Left hindlimb (tissue), 1 donor: ENCODE results near the gene PCSK6.
"Not testable (repeated sequence)": the region's sequence is repeated elsewhere in the genome, so short reads cannot be mapped to it uniquely, and the experiment has no call there.

ENCODE experiments used
- DNase-seq: peaks from one replicate; pipeline ENCODE4 v3.0.0-alpha.2; 2018

PCSK6 gene

DNA sequence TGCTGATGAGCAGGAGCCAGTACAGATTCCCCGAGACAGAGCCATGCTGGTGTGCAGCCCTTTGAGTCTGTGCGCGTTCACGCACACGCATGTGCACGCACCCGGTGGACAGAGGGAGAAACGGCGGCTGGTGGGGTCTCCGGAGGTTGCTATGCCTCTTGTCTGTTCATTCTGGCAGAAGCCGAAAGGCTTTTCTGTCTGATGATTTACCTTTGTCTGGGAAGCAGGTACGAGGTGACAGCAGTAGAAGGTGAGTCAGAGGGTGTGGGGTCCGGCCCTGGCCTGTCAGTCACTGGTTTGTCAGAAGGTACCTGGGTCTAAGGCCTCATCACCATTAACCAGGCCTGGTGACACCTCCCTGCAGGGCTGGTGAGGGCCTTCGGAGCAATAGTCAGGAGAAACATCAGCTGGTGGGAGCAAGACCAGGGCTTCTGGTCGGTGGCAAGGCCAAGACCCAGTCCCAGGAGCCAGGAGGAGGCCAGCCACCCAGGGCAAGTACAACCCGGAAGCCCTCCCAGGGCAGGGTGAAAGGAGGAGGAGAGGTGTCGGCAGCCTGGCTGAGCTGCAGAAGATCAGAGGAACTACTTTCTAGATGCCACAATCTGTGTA is 7.5 kb downstream of the PCSK6 start:
- DNase-seq = no peak

DNA sequence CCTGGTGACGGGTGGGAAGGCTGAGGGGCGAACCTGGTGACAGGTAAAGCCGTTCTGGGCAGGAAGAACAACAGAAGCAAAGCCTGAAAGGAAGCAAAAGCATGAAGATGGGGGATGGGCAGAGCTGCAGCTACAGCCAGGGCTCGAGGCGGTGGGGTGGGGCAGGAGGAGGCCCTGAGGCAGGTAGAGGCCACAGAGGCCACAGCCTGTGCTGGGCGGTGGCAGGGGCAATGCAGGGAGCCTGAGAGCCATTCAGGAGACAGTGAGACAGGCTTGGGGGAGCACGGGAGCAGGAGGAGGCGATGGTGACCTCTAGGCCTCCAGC is 8.2 kb downstream of the PCSK6 start:
- no peak for DNase-seq

DNA sequence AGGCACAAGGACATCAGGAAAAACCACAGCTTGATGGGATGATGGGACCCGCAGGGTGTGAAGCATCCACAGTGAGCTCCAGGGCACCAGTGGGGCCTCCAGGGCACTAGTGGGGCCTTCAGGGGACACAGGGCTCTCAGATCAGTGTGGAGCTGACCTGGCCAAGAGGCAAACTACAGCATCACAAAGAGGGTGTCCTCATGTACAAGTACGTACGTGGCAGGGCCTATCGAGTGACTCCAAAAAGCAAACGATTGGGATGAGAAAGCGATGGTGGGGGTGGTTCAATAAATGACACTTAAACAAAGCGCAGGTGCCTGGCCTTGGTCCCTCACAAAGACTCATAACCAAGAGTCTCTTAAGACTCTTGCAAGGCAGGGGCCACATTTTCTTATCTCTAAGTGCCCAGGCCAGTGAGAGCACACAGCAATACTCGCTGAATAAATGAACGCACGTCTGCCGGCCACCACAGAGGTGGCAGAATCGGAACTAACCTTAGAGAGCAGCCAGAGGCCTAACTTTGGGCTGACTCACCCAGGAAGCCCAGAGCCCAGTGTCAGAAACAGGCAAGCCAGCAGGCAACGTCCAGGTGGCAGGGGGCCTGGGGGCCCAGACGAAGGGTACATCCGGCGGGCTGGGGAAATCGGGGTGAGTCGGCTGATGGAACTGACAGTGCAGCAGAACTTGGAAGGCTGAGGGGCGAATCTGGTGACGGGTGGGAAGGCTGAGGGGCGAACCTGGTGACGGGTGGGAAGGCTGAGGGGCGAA is 8.7 kb downstream of the PCSK6 start:
- no peak for DNase-seq

DNA sequence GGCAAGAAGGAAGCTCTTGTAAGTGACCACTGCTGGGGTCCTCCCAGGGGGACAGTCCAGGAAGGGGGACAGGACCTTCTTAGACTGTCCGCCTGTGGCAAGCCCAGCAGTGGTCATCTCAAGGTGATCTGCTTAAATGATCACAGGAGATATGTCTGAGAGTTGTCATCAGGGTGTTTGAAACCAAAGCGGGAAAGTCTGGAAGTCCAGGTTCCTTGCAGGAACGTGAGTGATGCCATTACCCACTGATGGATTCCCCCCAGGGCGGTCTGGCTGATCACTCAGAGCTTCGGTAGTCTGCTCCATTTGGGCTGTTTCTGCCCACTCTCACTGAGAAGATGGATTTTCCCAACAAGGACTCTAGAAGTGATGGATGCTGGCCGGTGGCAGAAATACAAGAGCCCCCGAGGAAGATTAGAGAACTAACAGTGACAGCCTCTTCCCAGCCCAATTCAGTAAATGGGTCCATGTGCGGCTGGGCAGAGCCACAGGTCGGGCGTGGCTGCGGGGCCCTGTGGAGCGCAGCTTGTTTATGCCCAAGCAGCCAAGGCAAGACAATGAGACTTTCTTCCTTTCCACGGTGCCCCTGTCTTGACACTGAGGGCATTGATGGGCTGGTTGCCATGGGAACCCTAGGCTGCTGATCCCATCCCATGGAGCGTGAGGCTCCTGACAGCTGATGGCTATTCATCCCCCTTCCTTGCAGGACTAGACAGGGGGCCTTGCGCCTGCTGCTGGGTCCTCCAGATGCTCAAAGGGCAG is 9.5 kb downstream of the PCSK6 start:
- DNase-seq = no peak

DNA sequence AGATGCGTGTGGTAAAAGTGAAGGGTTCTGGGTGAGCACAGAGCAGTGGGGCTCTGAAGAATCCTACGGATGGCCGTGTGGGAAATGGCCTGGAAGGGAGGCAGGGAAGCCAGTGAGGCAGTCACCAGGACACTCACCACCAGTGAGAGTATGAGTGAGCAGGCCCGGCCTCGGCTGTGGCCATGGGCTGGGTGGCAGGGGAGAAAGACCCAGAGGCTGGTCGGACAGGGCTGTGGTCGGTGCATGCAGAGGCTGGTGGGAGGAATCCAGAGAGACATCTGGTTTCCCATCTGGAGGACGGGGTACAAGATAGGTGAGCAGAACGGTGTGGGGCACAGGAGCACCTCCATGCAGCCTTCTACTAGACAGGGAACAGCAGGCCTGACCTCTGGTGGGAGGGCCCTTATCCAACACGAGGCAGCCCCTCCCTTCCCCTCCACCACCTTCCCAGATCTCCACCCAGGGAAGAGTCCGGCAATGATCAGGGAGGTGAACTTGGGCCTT is 10.1 kb downstream of the PCSK6 start:
- DNase-seq = no peak

DNA sequence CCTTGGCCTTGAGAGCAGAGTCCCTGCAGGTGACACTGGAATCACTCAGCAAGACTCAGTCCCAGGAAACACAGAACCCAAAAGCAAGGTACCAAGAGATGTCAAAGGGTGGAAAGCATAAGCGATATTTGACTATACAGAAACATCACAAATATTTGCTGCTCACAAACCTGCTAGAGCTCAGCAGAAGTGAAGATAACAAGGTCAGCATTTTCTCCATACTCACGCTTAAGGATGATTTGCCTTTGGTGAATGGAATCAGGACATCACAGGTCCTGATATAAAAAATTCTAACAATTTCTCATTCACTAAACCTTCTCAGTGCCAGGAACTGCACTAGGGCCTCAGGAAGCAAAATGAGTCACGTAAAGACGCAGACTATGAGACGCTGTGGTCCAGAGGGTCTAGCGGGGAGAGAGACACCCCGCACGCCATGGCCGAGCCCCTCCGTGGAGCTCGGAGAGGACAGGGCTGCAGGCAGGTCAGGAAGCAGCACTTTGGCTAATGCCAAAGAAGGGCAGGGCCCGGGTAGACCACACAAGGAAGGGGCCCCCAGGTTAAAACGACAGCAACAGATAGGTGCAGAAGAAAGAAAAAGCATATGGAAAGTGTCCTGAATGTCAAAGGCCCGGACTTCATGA is 10.7 kb downstream of the PCSK6 start:
- DNase-seq = no peak

DNA sequence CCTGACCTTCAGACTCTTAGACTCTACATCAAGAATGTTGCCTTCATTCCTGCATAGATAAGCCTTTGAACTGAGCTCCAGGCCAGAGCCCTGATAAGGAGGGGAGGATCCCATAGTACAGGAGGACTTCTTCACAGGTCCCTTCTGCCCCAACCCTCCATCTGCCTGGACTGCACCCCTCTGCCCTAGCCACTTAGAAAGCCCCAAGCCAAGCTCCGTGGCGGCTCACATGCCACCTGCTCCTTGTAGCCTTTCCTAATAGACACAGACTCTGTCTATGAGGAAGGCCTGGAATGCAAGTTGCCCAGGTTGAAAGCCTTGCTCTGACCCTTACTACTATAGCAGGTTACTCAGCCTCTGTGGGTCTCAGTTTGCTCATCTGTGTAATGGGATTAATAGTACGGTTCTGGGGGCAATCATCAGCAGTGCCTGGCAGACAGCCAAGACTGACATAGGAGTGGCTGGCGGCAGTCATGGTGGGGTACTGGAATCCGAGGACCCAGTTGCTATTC is 11.6 kb downstream of the PCSK6 start:
- no peak for DNase-seq

DNA sequence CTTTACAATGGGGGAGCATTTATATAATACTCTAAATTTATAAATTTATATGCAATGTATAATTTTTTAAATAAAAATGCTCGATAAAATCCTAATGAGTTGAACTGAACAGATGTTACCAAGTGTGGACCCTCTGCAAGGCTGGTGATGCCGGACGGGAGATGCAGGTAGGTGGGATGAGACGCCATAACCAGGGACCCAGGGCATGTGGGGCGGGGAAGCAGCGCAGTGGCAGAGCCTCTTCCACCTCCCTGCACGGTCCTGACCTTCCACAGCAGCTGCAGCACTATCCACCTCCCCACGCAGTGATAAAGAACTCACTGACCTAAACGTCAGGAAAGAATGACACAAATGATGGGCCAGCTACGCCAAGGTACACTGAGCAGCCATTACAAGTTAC is 12.8 kb downstream of the PCSK6 start:
- DNase-seq = no peak

DNA sequence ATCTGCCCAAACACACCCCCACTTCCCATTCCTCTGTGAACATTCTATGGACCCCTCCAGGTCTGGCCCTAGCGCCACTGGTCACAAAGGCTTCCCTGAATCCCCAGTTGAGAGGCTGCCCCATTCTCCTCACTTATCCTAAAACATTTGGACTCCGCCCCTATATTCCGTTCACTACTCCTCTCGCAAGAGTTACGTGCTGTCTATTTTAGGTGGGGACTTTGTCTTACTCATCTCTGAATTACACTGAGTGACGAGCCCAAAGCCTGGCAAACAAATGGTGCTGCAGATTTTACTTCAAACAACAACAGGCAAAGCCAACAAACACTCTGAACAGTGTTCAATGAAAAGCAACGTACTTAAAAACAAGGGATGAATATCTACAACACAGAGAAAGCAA is 14.5 kb downstream of the PCSK6 start:
- no peak for DNase-seq

DNA sequence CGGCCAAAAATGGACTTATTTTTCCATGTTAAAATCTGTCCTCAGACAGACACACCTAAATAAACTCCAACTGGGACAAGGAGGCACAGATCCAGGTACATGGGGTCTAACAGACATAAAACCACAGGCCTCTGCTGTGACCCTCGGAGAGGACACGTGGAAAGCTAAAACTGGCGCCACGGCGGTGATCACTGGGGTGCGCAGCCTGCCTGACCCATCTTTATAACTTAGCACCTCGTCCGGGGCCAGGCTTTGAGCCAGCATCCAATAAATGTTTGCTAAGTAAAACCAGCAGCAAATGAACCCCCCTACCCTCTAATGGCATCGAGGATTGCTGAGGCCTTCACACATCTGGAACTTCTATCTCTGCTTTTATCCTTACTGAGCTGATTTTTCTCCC is 15.3 kb downstream of the PCSK6 start:
- no peak for DNase-seq

DNA sequence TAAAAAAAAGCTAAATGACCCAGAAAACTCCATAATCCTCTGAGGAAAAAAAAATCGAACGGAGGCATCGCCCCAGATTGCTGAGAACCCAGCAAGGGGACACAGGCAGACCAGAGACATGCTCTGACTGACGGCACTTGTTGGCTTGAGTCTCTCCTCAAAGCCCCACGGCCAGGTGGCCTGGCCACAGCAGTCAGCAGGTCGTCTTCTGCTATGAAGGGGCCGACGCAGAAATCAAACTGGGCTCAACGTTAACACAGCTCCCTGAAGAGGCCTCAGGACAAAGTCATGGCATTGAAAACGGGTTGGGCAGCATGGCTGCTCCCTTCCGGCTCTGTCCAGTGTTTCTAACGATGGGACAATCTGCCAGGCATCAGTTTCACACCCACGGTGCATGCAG is 17.5 kb downstream of the PCSK6 start:
- no peak for DNase-seq

DNA sequence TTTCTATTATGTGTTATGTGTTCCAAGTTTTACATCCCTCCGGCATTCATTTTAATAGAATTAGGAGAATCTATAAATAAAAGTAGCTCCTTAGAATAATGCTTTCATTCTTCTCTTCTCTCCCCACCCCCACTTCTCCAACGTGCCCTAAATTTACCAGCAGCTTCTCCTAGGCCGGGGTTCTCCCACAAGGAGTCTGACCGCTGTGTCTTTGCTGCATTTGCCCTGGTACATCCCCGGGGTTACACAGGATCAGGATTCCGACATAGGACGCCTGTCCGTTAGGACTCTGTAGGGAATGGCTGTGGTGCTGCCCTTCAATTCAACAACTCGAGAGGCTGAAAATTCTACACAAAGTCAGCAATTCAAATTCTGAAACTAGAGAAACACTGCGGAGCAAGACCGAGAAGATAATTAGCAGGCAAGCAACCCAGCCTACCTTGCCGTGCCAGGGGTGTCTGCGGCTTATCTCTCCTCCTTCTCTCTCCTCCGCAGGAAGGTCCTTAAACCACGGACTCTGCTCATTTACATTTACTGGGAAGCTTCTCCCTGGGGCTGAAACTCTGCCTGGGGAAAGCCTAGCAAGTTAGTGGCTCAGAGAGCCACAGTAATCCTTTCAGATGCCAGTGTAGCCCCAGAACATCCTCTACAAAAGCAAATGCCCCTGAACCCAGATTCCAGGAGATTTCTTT is 18.8 kb downstream of the PCSK6 start:
- DNase-seq = no peak

DNA sequence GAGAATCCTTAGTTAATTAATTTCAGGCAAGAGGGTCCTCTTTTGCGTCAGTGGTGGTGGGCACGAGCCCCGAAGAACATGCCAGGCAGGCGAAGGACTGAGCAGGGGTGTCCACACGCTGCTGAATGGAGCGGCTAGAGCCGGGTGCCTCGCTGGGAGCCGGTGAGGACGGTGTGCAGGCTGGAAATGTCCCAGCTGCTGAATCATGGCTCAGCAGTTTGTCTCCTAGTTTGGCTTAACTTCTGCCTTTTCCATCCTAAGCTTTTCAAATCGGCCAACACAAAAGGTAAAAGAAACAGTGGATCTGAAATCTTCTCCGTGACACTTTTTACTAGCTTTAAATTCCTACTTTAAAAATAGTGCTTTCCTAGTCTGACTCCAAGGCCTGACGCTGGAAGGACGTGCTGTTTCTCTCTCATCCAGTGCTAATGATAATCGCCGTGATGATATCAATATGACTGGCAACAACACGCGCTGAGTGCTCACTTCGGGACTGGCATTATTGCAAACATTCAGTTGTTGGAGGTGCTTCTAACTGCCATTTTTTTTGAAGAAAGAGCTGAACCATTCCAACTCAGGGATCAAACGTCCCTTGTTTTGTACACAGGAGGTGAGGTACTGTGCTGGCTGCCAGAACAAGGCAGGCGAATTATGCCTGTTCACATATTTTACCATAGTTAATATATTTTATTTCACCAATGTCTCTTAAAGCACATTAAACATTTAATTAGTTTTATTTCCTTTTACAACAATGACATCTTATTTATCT is 19.8 kb downstream of the PCSK6 start:
- DNase-seq = no peak

DNA sequence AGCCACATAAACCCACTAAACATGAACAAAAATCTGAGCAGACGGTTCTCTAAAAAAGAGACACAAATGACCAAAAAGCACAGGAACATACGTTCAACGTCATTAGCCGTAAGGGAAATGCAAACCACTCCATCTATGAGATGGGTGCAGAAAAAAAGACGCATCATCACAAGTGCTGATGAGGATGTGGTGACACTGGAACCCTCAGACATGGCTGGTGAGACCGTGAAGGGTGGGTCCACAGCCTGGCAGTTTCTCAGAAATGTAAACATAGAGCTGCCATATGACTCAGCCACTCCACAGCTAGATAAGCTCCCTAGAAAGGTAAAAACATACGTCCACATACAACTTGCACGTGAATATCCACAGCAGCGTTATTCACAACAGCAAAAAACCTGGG is 23.3 kb downstream of the PCSK6 start:
- DNase-seq = no peak

DNA sequence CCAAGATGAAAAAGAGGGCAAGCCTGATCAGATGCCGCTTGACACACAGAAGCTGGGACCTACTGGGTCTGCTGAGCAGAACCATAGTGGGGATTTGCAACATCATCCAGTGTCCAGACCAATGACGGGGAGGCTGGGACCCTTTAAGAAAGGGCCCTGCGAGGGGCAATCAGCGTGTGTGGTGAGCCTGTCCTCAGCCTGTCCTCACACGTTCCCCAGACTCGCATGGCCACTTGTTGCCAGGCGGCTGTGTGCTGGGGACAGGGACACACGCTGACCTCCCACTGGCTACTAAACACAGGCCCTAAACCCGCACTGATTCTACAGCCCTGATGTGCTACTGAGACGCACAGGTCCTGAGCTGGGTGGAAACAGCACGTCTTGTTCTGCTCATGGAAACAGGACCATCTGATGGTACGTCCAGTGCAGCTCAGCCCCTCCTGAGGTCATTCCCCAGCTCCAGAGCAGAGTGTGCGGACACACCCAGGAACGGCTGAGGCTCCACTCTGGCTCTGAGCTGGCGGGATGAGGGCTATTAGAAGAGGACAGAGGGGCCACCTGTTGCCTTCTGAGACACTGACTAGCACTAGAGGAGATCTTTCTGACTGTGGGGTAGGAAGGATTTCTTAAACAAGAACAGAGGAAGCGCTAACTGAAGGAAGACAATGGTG is 24.4 kb downstream of the PCSK6 start:
- DNase-seq = no peak

DNA sequence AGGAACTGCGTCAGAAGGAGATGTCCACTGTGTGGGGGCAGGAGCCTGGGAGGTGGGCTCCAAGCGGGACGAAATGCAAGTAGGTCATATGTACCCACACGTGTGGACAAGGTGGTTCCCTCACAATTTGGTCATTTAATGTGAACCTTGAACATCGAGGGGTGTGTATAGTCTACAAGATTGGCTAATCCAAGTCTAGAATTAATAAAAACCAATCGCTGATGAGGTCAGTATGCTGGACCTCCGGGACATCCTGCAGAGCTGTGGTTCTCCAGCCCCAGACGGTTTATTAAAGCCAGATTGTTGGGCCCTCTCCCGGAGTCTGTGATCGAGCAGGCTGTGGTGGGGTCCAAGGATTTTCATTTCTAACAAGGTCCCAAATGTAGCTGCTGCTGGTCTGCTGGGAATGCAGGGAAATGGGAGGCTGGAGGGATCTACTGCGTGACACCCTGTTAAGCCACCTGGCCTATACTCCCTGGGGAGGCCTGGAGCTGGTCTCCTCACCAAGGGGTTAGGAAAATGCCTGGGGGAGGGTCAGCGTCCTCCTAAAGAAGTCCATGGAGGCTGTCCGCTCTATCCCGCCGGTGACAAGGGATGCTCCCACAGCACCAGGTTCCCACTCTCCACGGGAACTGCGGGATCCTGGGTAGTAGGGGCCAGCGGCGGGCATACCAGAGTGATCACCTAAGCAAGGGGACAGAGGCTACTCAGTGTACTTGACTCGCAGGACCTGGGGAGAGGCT is 25.1 kb downstream of the PCSK6 start:
- no peak for DNase-seq

DNA sequence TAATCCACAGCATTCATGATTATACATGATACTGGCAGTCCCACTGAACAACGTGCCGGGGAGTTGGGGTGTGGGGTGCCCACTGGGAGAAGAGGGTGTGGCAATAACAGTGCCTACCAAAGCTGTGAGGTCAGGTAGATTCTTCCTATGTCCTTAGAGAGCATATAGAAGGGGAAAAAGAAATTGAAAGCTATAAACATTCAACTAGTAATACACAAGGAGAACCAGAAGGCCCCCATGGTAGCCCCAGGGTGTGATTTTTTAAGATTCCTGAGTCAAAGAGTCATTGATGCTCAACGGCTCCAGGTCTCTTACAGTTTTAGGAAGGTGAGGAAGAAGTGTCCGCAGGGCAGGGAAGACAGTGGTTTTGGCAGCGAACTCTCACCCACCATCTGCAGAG is 25.8 kb downstream of the PCSK6 start:
- not testable (repeated sequence) for DNase-seq

DNA sequence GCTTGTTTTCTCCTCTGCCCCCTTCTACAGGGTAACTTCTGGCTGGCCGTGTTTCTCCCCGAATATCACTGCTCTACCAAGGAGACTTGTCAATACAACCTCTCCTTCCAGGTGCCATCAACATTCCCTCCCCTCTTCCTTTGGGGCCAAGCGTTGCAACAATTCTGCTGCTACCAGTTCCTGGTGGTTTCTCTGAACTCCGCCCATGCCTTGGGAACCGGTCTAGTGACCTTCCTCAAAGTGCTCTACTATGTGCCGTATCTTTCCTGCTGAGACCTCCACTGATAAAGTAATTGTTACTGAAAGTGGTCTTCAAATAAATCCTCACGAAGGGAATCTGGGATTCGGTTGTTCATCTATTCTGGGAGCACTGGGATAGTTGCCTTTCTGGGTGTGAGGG is 26.2 kb downstream of the PCSK6 start:
- DNase-seq = no peak

DNA sequence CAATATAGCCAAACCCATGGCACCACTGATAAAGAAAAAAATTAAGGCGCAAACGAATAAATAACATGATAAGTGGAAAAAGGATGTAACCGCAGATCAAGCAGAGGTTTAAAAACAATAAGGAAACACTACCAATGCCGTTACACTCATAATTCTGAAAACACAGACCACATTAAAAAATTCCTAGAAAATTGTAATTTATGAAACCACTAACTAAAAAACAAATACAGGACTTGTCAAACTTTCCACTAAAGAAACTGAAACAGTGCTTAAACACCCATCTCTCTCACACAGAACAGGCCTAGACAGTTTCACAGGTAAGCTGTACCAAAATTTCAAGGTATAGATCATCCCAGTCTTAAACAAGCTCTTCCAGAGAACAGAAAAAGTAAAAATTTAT is 28.4 kb downstream of the PCSK6 start:
- no peak for DNase-seq

DNA sequence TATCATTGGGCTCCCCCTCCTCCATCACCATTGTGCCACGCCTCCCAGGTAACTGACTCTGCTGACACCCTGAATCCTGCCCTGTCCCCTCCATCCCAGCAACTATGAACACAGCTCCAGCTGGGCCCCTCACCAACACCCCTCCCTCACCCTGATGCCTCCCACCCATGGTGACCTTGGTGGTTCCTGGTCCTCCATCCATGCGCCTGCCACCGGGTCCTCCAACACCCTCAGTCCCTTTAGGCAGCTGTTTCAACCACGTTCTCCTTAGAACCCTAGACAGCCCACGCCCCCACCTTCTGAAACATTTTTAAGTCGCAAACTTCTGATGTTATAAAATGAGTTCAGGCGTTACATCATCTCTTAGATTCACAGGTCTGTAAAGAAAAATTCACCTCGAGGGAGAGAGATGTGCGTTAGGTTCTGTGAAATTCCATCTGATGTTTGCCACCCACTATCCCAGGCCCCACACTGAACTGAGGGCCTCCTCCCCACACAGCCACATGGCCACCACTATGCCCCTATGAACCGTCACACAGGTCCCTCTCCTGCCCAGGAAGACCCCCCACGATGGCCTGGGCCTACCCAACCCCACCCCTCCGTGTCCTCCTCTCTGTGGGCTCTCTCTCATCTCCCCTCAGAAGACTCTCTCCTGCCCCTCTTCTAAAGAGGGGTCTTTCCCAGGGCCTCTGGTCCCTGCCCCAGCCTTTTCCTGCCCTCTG is 29.8 kb downstream of the PCSK6 start:
- DNase-seq = no peak
